ENCODE data around the gene GLB1L3. TPM values are rescaled to one million over a fixed set of nuclear protein-coding genes. Genes with fewer than 3 reads are reported as not detected.

Gene GLB1L3
- total RNA-seq, 3 donors from 2014 or later (not counting 1 experiment from before 2014, with no cell fraction given): 0.38 TPM; not detected in 2

GRCh38 chr11:134289167-134289566, 13.0 kb downstream of the GLB1L3 start:
- no peaks in the 10 kb centered on the region for H3K4me1 Mint-ChIP-seq
- intact Hi-C loops (cut with micrococcal nuclease): no loop called here
- H3K4me1 ChIP-seq (ENCODE audit: control insufficient read depth, insufficient read depth, low read length): no peaks in the 10 kb centered on the region
- peaks cover 7 to 18% of the 10 kb centered on the region in 2 donors for H3K27me3 Mint-ChIP-seq (ENCODE audit: low read depth in 2 of 2)
- ATAC-seq (no peak), DNase-seq (no peak)
- H3K27me3 ChIP-seq (ENCODE audit: control insufficient read depth, insufficient read depth, low read length): no peaks in the 10 kb centered on the region
- H3K27ac ChIP-seq (ENCODE audit: low read length): no peak overlapping the region
- no peak overlapping the region for H3K4me3 ChIP-seq (ENCODE audit: low read length)
- H3K36me3 Mint-ChIP-seq: no peaks in the 10 kb centered on the region
- no peak for TF ChIP-seq CTCF (IDR thresholded peaks at IDR 0.05)
- no peaks in the 10 kb centered on the region for H3K9me3 Mint-ChIP-seq
- no peaks in the 10 kb centered on the region for H3K36me3 ChIP-seq (ENCODE audit: control insufficient read depth, insufficient read depth, low read length)
- no peak overlapping the region for H3K27ac Mint-ChIP-seq
- H3K9me3 ChIP-seq (ENCODE audit: control insufficient read depth, insufficient read depth, low read length): no peaks in the 10 kb centered on the region
- no peak overlapping the region for H3K4me3 Mint-ChIP-seq
- 83% methylated on average over 4 of the region's 4 CpGs for WGBS (ENCODE audit: insufficient coverage)

- no peaks in the 10 kb centered on the region for H3K9me3 ChIP-seq (ENCODE audit: control insufficient read depth, insufficient read depth, low read length)
- no peaks in the 10 kb centered on the region for H3K36me3 ChIP-seq (ENCODE audit: control insufficient read depth, insufficient read depth, low read length)
- TF ChIP-seq CTCF (IDR thresholded peaks at IDR 0.05): no peak
- H3K4me1 ChIP-seq (ENCODE audit: control insufficient read depth, insufficient read depth, low read length): no peaks in the 10 kb centered on the region
- H3K4me3 ChIP-seq (ENCODE audit: low read length): no peak overlapping the region
- H3K4me3 Mint-ChIP-seq: no peak overlapping the region
- H3K27me3 Mint-ChIP-seq (ENCODE audit: low read depth in 2 of 2): peaks cover 6 to 23% of the 10 kb centered on the region in 2 donors
- 70% methylated on average over 12 of the region's 12 CpGs for WGBS (ENCODE audit: insufficient coverage)
- no peaks in the 10 kb centered on the region for H3K9me3 Mint-ChIP-seq
- no peaks in the 10 kb centered on the region for H3K4me1 Mint-ChIP-seq
- no peaks in the 10 kb centered on the region for H3K36me3 Mint-ChIP-seq
- H3K27ac Mint-ChIP-seq: no peak overlapping the region
- H3K27ac ChIP-seq (ENCODE audit: low read length): no peak overlapping the region
- no peak for DNase-seq
- no peaks in the 10 kb centered on the region for H3K27me3 ChIP-seq (ENCODE audit: control insufficient read depth, insufficient read depth, low read length)
- intact Hi-C loops (cut with micrococcal nuclease): no loop called here
- no peak for ATAC-seq
Observed at GRCh38 chr11:134289789-134290188, 13.6 kb downstream of the GLB1L3 start.

GRCh38 chr11:134290646-134291045, 14.5 kb downstream of the GLB1L3 start:
- Mint-ChIP-seq H3K27ac (no peak overlapping the region), H3K9me3 (no peaks in the 10 kb centered on the region), H3K27me3 (ENCODE audit: low read depth in 2 of 2) (peaks cover 6 to 32% of the 10 kb centered on the region in 2 donors), H3K4me3 (no peak overlapping the region), H3K4me1 (no peaks in the 10 kb centered on the region), H3K36me3 (no peaks in the 10 kb centered on the region)
- ATAC-seq: no peak
- Histone ChIP-seq H3K36me3 (ENCODE audit: control insufficient read depth, insufficient read depth, low read length) (no peaks in the 10 kb centered on the region), H3K4me1 (ENCODE audit: control insufficient read depth, insufficient read depth, low read length) (no peaks in the 10 kb centered on the region), H3K9me3 (ENCODE audit: control insufficient read depth, insufficient read depth, low read length) (no peaks in the 10 kb centered on the region), H3K4me3 (ENCODE audit: low read length) (no peak overlapping the region), H3K27me3 (ENCODE audit: control insufficient read depth, insufficient read depth, low read length) (no peaks in the 10 kb centered on the region), H3K27ac (ENCODE audit: low read length) (no peak overlapping the region)
- no peak for DNase-seq
- no peak for TF ChIP-seq CTCF (IDR thresholded peaks at IDR 0.05)
- intact Hi-C loops (cut with micrococcal nuclease): no loop called here
- WGBS (ENCODE audit: insufficient coverage): 89% methylated on average over 7 of the region's 7 CpGs

DNA sequence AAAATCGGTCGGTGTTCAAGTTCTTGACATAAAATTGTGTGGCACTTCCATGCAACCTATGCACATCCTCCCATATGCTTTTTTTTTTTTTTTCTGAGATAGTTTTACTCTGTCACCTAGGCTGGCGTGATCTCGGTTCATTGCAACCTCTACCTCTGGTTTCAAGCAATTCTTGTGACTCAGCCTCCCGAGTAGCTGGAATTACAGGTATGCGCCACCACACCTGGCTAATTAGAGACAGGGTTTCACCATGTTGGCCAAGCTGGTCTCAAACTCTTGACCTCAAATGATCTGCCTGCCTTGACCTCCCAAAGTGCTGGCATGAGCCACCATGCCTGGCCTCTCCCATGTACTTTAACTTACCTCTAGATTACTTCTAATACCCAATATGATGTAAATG, 15.0 kb downstream of the GLB1L3 start:
- DNase-seq: no peak
- Mint-ChIP-seq H3K4me3 (no peak overlapping the region), H3K9me3 (no peaks in the 10 kb centered on the region), H3K36me3 (no peaks in the 10 kb centered on the region), H3K27me3 (ENCODE audit: low read depth in 2 of 2) (peaks cover 6 to 34% of the 10 kb centered on the region in 2 donors), H3K27ac (no peak overlapping the region), H3K4me1 (no peaks in the 10 kb centered on the region)
- Histone ChIP-seq H3K4me1 (ENCODE audit: control insufficient read depth, insufficient read depth, low read length) (no peaks in the 10 kb centered on the region), H3K27ac (ENCODE audit: low read length) (no peak overlapping the region), H3K4me3 (ENCODE audit: low read length) (no peak overlapping the region), H3K9me3 (ENCODE audit: control insufficient read depth, insufficient read depth, low read length) (no peaks in the 10 kb centered on the region), H3K27me3 (ENCODE audit: control insufficient read depth, insufficient read depth, low read length) (no peaks in the 10 kb centered on the region), H3K36me3 (ENCODE audit: control insufficient read depth, insufficient read depth, low read length) (no peaks in the 10 kb centered on the region)
- ATAC-seq: no peak
- no peak for TF ChIP-seq CTCF (IDR thresholded peaks at IDR 0.05)
- WGBS (ENCODE audit: insufficient coverage): 96% methylated on average over 6 of the region's 6 CpGs
- intact Hi-C loops (cut with micrococcal nuclease): no loop called here
